Mesodermal cell (in vitro differentiated cells): Measurements from ENCODE around the gene IRF1.

ENCODE experiments used
- H3K27ac ChIP-seq: 2 replicates; pipeline ENCODE4 v1.7.0; 2013; ENCODE audit warnings: mild to moderate bottlenecking, low read depth, low read length, moderate library complexity; ENCODE audit not compliant: severe bottlenecking
- H3K36me3 ChIP-seq: 2 replicates; pipeline ENCODE4 v1.7.1; 2013; ENCODE audit warnings: mild to moderate bottlenecking, low read length, moderate library complexity; ENCODE audit not compliant: control insufficient read depth, insufficient read depth
- H3K4me1 ChIP-seq: one replicate; pipeline ENCODE4 v1.7.1; 2013; ENCODE audit warnings: mild to moderate bottlenecking, low read length; ENCODE audit not compliant: insufficient read depth, control insufficient read depth, poor library complexity, severe bottlenecking
- H3K4me3 ChIP-seq: 2 replicates; pipeline ENCODE4 v1.7.0; 2013; ENCODE audit warnings: low read length, control low read depth, mild to moderate bottlenecking; ENCODE audit not compliant: insufficient read depth, poor library complexity, severe bottlenecking; ENCODE audit errors: extremely low read depth
- H3K9me3 ChIP-seq: 2 replicates; pipeline ENCODE4 v1.7.1; 2013; ENCODE audit warnings: mild to moderate bottlenecking, low read length, moderate library complexity; ENCODE audit not compliant: control insufficient read depth
- WGBS, 2 experiments: methylation state at CpG; one replicate each; pipeline ENCODE4 v1.1.5; 2013; ENCODE audit warnings: missing lambda C conversion rate in 2 of 2; ENCODE audit not compliant: insufficient coverage in 2 of 2; 5-methylcytosine and 5-hydroxymethylcytosine counted together

Gene IRF1

DNA sequence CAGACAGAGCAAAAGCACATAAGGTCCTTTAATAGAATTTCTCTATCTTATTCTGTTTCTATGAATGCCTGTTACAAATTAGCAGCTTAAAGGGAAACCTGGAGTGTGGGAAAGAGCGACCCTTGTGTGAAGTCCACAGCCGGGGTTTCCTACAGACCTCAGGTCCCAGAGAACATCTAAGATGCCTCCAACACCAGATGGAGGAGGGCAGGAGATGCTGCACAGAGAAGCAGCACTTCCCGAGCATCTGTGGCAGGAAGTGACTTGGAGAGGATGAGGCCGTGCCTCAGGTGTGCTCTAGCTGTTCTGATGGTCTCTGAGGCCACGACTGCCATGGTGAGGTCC lies 26.8 kb downstream of the IRF1 start:
- no peaks in the 10 kb centered on the region for H3K36me3 ChIP-seq
- H3K27ac ChIP-seq, result no peak overlapping the region
- H3K4me1 ChIP-seq, result peaks cover 34% of the 10 kb centered on the region
- WGBS, 2 experiments, result 90 to 92% methylated on average over 3 to 5 of the region's 5 CpGs
- H3K9me3 ChIP-seq, result peaks cover under 1% of the 10 kb centered on the region
- H3K4me3 ChIP-seq, result no peak overlapping the region

DNA sequence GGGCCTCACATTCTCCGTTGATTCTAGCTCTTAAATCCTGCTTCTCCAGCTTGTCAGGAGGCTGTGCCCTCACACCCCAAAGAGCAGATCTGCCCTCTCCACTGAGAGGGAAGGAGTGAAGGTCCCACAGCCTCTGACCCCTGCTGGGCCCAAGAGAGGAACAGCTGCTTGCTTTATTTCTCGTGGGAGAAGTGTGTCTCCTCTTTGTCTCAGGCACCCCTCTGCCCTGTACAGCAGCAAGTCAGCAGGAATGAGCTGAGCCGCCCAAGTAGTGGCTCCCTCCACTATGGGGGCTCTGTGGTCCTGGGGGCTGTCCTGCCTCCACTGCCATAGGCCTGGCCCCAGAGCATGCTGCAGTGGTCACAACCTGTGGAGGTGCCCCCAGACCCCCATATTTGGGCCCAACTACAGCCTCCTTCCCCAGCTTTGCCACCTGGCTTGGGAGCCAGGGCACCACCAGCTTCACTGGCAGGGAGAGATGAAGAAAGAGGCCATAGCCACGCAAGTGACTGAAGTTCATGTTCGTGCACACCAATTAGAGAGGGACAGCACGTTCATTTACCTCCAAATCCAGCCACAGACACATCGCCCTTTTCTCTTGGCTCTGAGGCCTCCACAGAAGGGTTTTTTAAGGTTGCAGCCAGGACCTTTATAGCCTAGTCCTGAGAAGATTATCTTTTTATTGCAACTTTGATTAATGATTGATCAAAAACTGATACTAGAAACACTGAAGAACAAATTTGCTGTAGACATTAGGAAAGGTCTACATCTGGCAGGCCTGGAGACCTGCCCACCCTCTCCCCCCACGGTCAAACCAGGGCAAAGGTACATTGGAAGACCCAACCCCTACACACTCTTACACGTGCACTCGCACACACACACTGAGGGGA lies 27.5 kb downstream of the IRF1 start:
- 87 to 93% methylated on average over 5 to 6 of the region's 10 CpGs for WGBS, 2 experiments
- no peaks in the 10 kb centered on the region for H3K9me3 ChIP-seq
- H3K27ac ChIP-seq, result no peak overlapping the region
- H3K4me1 ChIP-seq, result peaks cover 36% of the 10 kb centered on the region
- H3K36me3 ChIP-seq, result no peaks in the 10 kb centered on the region
- no peak overlapping the region for H3K4me3 ChIP-seq

DNA sequence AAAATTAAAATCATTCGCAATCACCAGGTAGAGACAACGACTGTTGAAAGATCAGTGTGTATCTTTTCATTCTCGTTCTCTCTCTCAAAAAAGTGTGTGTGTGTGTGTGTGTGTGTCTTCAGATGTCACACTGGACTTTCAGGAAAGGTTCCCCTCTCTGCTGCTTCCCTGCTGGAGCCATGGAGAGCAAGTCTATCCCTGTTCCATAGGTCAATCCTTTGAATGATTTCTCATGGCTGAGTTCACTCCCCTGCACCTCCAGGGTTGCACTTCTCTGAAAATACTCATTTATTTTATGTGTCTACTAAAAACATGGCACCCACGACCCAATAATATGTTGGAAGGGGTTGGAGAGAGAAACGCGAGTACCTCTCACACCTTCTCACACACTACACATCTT lies 28.2 kb downstream of the IRF1 start:
- no peak overlapping the region for H3K27ac ChIP-seq
- H3K9me3 ChIP-seq, result no peaks in the 10 kb centered on the region
- H3K4me3 ChIP-seq, result no peak overlapping the region
- WGBS, 2 experiments, result 92 to 93% methylated on average over 2 to 3 of the region's 6 CpGs
- peaks cover 32% of the 10 kb centered on the region for H3K4me1 ChIP-seq
- H3K36me3 ChIP-seq, result no peaks in the 10 kb centered on the region

GRCh38 chr5:132461569-132462070 lies 29.0 kb downstream of the IRF1 start:
- Histone ChIP-seq H3K36me3 (no peaks in the 10 kb centered on the region), H3K4me3 (no peak overlapping the region), H3K9me3 (no peaks in the 10 kb centered on the region), H3K4me1 (peaks cover 29% of the 10 kb centered on the region), H3K27ac (no peak overlapping the region)
- 88% methylated on average over 1 of the region's 2 CpGs; no CpG with 5 or more reads in 1 of the 2 experiments for WGBS, 2 experiments

DNA sequence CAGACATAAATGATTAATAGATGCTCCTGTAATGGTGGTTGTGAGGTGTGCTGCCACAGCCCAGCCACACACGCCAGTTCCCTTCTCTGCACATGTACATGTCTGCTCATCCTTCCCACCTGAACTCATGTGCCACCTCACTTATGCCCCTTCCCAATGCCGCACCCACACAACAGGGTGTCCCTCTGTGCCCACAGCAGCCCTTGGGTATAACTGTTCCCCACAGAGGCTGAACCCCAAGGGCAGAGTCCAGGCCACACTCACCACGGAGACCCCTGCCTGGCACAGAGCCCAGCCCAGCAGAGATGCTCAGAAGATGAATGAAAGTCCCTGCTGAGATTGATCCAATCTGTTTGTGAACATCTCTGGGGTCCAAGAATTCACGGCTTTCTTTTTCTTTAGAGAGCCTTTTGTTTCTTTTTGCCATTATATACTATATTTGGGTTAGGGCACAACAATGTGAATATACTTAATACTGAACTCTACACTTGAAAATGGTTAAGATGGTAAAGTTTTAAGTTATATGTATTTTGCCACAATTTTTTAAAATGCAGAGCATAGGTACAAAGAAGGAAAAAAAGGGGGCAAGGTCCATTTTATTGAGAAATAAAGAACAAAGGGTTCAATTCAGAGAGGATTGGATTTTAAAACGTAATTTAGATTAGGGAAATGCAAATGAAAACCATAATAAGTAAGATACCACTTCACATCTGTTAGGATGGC lies 29.6 kb downstream of the IRF1 start:
- Histone ChIP-seq H3K27ac (no peak overlapping the region), H3K9me3 (no peaks in the 10 kb centered on the region), H3K4me1 (peaks cover 30% of the 10 kb centered on the region), H3K4me3 (no peak overlapping the region), H3K36me3 (no peaks in the 10 kb centered on the region)
- WGBS, 2 experiments, result 64 to 100% methylated on average over 1 to 3 of the region's 5 CpGs

DNA sequence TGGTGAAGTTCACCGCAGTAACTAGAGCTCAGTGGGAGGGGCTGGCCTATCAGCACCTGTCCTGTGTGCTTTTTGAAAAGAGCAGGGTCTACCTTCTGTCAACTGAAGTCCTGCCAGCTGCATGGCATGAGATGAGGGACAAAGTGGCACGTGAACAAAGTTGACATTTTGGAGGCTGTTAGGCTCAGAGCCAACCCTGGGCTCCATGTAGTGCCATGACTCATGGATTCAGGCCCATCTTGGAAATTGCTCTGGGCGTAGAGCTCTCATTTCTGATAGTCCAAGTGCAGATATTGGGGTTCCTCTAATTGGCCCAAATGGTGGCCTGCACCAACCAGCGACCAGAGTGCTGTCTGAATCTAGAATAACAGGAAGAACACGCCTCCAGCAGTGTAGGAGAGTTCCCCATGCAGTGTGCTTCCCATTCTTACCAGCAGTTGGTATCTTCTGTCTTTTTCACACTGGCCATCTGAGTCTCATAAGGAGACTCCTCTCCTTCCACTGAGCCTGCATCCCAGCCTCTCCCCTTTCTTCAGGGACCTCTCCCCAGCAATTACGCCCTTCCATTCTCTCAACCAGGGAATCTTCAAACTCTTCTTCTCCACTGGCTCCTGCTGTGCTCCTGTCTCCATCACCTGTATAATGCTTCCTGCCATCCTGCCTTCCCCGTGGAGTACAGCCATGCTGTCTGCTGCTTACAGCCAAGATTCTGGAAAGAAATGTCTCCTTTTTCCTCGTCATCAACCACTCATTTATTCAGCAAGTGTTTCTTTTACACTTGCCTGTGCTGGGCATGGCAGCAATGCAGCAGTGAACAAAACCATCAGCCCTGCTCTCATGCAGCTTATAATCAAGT lies 30.4 kb downstream of the IRF1 start:
- Histone ChIP-seq H3K9me3 (no peaks in the 10 kb centered on the region), H3K4me1 (peaks cover 26% of the 10 kb centered on the region), H3K27ac (no peak overlapping the region), H3K4me3 (no peak overlapping the region), H3K36me3 (no peaks in the 10 kb centered on the region)
- 85 to 93% methylated on average over 5 to 7 of the region's 8 CpGs for WGBS, 2 experiments

DNA sequence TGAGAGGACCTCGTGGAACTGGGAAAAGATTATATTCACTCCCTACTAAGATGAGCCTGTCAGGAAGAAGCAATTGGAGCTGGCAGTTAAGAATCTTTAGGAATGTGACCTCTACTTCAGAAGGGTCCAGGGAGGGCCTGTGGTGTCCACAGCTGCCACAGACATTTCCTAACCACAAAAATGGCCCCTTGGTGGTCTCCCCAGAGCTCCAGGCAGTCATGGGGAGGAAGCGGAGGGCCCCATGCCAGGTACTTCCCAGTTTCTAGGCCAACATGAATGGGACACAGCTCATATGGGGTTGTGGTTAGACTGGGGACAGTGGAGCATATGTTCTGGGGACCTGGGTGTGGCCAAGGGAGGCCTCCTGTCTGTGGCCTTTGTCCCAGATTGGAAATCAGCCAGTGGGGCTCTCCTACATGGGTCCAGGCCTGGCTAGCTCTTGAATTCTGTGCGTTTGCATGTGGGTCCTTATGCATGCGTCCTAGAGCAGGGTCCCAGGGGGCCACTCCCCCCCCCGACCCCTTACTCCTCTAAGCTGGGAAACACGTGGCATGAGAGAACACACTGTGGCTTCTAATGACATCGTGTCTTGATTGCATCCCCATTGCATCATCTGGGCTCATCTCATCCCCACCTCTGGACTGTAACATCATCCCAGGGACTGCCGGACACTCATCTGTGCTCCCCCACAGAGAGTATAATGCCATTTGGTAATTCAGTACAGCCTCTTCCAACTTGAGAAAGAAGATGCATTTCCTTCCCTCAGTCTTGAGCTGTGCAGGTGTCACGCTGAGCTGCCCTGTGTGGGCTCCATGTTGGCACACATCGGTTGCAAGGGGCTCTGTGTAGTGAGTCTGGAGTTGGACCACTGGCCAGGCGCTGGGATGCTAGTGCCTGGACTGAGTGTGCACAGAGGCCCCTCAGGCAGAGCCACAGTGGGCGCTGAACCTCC lies 31.3 kb downstream of the IRF1 start:
- Histone ChIP-seq H3K36me3 (no peaks in the 10 kb centered on the region), H3K27ac (no peak overlapping the region), H3K4me3 (no peak overlapping the region), H3K9me3 (no peaks in the 10 kb centered on the region), H3K4me1 (peaks cover 17% of the 10 kb centered on the region)
- 84 to 85% methylated on average over 8 to 11 of the region's 12 CpGs for WGBS, 2 experiments

DNA sequence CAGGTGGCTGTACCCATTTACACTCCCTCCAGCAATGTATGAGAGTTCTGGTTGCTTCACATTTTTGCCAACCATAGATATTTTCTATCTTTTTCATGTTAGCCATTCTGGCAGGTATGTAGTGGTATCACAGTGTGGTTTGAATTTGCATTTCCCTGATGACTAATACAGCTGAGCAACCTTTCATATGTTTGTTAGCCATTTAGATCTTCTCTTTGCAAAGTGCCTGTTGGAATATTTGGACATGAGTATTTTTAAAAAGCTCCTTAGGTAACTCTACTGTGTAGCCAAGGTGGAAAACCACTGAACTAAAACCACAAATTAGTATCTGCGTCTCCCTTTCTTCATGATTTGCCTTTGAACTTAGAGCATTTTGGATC lies 31.9 kb downstream of the IRF1 start:
- no peaks in the 10 kb centered on the region for H3K9me3 ChIP-seq
- peaks cover 15% of the 10 kb centered on the region for H3K4me1 ChIP-seq
- H3K36me3 ChIP-seq, result no peaks in the 10 kb centered on the region
- no peak overlapping the region for H3K27ac ChIP-seq
- WGBS, 2 experiments, result 100% methylated on average over 1 of the region's 1 CpG; no CpG with 5 or more reads in 1 of the 2 experiments
- H3K4me3 ChIP-seq, result no peak overlapping the region

GRCh38 chr5:132458226-132458560 lies 32.4 kb downstream of the IRF1 start:
- Histone ChIP-seq H3K36me3 (no peaks in the 10 kb centered on the region), H3K4me3 (no peak overlapping the region), H3K4me1 (peaks cover 15% of the 10 kb centered on the region), H3K27ac (no peak overlapping the region), H3K9me3 (no peaks in the 10 kb centered on the region)
- WGBS, 2 experiments, result 94% methylated on average over 2 of the region's 3 CpGs; no CpG with 5 or more reads in 1 of the 2 experiments
